GM21360 (cell line): ENCODE data around the gene PDE8B.
"Not testable (repeated sequence)": the region's sequence is repeated elsewhere in the genome, so short reads cannot be mapped to it uniquely, and the experiment has no call there.

Source experiments
- ATAC-seq: cut with Tn5 transposase; IDR thresholded peaks from one replicate; pipeline ENCODE4 v1.9.1; 2021; ENCODE audit warnings: mild to moderate bottlenecking, moderate library complexity; ENCODE audit not compliant: unreplicated experiment

Gene PDE8B

GRCh38 chr5:77355080-77355479 is 144.6 kb downstream of the PDE8B start:
- ATAC-seq = no peak

- ATAC-seq = no peak
These were observed 145.3 kb downstream of the PDE8B start for GRCh38 chr5:77355751-77356150.

GRCh38 chr5:77356740-77357139 is 146.3 kb downstream of the PDE8B start:
- ATAC-seq = peak; percentile 95

DNA sequence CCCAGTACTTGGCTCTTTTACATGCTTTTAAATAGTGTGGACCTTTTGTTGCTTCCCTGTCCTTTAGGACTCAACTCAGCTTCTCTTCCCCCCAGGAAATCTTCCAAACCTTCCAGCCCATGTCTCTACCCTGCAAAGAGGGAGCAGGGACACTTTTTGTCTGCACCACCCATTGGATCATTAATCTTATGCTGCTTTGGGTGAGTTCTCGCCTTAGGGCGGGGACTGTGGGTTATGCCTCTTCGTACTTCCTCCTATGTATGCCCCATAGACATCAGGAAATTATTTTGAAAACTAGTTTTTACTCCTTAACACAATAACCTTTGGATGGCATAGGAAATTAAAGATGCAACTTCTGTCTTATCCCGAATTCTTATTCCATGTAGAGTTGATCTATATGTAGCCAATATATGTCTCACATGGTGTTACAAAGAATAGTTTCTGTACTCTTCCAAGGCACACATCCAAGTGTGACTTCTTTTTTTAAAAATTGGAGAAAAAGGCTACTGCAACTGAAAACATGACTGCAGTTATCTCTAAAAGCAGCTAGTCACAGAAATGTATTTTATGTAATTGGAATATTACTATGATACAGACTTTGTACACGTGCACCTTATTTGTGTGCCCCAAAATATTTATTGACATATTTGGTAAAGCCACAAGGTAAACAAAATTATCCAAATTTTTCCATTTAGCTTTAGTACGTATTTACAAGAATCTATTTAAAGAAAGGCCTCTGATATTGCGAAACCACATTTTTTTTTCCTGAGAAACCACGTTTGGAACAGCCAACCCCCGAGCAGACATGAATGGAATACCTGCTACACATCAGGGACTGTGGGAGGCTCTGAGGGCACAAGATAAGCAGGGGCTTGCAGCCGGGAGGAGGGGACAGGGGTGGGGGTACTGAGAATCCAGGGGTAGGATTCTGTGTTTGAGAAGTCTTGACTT is 148.1 kb downstream of the PDE8B start:
- no peak for ATAC-seq

DNA sequence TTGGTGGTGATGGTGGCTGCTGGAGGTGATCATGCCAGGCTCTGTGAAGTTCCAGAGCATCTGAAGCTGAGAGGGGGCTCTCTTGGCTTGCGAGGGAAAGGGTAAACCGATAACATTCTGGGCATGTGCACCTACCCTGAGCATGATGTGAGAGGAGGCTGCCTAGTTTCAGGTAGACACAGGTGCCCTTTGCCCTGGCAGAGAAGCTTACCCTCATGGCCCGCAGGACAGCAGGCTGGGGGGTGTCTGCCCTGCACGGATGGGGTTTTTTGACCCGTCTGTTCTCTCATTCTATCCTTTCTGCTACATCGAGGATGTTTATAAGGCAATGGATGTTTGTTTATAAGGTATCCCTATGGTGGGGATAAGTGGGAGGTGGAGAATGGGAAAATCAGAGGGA is 148.8 kb downstream of the PDE8B start:
- ATAC-seq = no peak

DNA sequence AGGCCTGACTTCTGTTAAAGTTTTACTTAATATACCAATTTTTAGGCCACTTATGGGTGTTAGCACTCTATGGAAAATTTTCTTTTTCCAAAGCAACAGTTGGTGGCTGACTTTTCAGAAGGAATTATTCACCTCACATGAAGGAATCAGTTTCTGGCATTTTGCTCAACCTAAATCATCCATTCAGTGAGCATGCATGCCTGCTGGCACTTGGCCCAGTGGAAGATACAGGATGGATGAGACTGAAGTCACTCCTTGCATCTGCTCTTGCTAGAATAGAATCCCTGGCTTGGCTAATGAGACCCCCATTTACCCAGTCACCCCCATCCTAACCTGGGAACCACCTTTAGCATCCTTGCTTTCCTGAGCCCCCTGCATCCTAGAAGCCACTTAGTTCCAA is 149.9 kb downstream of the PDE8B start:
- ATAC-seq = no peak

- no peak for ATAC-seq
These were observed 150.5 kb downstream of the PDE8B start for GRCh38 chr5:77360973-77361372.

- no peak for ATAC-seq
These were observed 156.4 kb downstream of the PDE8B start for GRCh38 chr5:77366717-77367500.

DNA sequence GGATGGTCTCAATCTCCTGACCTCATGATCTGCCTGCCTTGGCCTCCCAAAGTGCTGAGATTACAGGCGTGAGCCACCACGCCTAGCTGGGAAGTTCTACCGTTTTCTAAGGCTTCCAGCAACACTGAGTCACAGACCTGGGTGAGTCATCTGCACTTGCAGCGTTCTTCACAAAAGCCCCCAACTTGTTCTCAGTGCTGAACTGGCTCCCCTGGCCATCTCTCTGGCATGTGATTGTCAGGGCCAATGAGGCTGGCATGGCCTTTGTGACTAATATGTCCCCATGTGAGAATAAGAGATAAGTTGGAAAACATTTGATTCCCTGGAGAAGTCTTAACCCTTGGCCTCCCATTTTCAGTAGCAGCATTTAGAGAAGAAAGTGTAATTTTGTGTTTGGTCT is 157.3 kb downstream of the PDE8B start:
- no peak for ATAC-seq

GRCh38 chr5:77368367-77368766 is 157.9 kb downstream of the PDE8B start:
- no peak for ATAC-seq

GRCh38 chr5:77369566-77369965 is 159.1 kb downstream of the PDE8B start:
- ATAC-seq = no peak

DNA sequence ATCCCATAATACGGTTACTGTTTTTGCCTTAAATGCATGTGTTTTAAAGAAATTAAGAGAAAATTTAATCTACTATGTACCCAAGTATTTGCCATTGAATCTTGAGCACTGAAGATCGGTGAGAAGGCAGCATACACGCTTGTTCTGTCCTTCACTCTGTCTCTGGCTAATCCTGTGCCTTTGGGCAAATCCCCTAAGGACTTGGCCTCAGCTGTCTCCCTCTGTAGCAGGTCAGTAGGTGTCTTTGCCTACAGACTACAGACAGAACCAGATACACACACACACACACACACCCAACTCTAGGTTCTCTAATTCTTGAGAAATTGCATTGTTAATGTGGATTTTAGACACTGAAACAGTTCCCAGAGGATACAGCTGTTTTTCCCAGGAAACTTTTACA is 164.2 kb downstream of the PDE8B start:
- no peak for ATAC-seq

GRCh38 chr5:77376609-77377300 is 166.3 kb downstream of the PDE8B start:
- no peak for ATAC-seq

- ATAC-seq = peak; percentile 76
These were observed 169.1 kb downstream of the PDE8B start for GRCh38 chr5:77379558-77380061.

DNA sequence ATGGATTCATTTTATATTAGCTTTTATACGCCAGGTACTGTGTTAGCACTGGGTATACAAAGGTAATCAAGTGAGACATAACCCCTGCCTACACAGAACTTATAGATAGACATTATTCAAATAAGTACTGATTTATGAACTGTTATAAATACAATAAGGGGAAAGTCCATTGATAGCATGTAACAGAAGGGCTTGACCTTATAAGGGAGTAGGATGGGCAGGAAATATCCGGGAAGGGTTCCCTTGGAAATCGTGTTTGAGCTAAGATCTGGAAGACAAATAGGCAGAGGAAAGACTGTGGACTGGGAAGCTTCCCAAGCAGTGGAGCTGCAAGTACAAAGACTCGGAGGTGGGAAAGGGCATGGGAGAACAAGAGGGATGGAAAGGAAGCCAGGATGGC is 170.2 kb downstream of the PDE8B start:
- no peak for ATAC-seq

DNA sequence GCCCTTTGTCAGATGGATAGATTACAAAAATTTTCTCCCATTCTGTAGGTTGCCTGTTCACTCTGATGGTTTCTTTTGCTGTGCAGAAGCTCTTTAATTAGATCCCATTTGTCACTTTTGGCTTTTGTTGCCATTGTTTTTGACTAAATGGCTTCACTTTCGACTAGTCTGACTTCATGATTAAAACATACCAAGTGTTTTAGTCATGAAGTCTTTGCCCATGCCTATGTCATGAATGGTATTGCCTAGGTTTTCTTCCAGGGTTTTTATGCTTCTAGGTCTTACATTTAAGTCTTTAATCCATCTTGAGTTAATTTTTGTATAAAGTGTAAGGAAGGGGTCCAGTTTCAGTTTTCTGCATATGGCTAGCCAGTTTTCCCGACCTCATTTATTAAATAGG is 172.9 kb downstream of the PDE8B start:
- not testable (repeated sequence) for ATAC-seq

GRCh38 chr5:77386340-77386739 is 175.9 kb downstream of the PDE8B start:
- ATAC-seq = not testable (repeated sequence)

GRCh38 chr5:77389746-77390145 is 179.3 kb downstream of the PDE8B start:
- no peak for ATAC-seq

GRCh38 chr5:77390221-77390620 is 179.7 kb downstream of the PDE8B start:
- ATAC-seq = no peak

DNA sequence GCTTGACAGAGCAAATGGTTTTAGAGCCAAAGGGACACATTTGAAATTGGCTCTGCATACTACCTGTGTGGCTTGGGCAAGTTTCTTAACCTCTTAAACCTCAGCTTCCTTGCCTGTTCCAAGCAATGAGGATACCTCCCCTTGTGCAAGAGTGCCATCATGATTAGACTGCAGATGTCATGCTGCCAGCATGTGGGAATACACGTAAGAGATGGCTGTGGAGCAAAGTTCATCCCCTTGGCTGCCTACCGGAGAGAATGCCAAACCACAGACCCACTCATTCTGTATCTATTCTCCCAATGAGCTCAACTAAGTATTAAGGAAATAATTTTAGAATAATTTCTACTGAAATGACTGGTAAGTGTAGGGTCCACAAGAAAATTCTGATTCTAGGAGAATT is 180.3 kb downstream of the PDE8B start:
- no peak for ATAC-seq

- ATAC-seq = no peak
These were observed 180.8 kb downstream of the PDE8B start for GRCh38 chr5:77391240-77391765.
